IPS-NIHi11 (cell line): ENCODE results near the gene MRPL12.

Source experiments
- DNase-seq: peaks from one replicate; pipeline ENCODE4 v3.0.0; 2012; ENCODE audit warnings: mixed read lengths, low spot score

Gene MRPL12

DNA sequence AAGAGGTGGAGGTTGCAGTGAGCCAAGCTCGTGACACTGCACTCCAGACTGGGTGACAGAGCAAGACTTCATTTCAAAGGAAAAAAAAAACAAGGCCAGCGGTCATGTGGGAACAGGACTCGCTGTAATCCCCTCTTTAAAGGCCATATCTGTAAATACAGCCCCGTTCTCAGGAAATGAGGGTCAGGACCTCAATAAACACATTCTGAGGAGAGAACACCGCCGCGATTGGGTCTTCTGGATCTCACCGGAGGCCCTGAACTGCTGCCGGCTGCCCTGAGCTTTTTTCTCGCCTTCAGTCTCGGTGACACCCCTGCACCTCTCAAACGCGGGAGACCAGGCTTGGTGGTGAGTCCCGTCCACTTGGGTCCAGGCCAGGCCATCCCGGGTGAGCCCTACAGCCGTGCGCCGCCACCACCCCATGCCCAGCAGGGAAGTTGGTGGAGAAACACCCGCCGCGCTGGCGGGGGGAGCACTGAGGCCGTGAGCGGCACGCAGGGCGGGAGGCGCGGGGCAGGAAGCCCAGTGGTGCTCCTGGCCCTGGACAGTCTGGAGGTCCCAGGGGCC lies 37.3 kb downstream of the MRPL12 start:
- DNase-seq, result no peak

DNA sequence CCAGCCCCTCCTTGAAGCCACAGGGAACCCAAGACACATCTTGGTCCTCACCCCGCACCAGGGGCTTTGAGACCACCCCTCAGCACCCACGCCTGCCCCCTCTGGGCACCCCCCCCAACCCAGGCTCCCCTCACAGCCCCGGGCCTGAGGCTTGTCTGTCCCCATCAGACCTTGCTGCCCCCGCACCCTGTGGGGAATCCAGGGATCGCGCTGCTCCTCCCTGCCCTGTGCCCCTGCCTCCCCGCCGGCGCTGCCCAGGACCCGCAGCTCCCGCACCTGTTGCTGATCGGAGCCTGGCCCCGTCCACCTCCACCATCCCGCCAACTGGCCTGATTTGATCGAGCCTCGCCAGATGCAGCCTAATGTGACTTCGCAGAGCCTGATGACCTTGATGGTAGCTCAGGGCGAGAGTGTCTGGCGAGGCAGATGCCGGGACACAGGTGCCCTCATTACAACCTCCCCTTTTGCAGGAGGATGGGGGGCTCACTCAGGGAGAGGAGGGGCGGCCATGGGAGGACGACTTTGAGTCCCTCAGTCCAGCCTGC lies 38.0 kb downstream of the MRPL12 start:
- no peak for DNase-seq

DNA sequence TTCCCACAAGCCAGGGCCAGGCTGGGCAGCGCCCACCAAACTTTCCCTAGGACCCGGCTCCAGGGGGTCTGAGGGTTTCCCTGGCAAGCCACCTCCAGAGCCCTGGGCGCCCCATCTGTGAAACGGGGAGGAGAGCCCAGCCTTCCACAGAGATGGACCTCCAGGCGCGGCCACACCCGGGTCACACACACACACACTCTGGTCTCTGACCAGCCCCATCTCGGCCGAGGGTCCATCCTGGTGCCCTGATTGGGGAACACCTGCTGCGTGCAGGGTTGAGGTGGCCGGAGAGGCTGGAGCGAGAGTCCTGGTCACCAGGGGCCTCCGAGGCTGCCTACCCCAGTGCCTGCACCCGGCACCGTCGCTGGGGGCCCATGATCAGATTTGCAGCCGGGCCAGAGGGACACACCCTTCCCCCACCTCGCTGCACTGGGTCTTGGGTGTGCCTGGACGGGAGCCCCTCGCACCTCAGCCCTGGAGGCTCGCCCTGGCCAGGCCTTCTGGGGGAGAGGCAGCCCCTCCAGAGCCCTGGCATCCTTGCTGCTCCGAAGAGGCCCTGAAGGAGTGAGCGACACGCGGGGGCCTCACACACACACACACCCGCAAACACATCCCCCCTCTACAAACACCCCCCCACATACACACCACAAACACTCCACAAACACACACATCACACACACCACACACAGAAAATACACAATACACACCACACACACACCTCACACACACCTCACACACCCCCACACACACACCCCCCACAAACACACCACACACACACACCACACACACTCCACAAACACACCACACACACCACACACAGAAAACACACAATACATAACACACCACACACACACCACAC lies 38.7 kb downstream of the MRPL12 start:
- no peak for DNase-seq
